ENCODE measurements around the gene ATG16L2.

The ATG16L2 gene

DNA sequence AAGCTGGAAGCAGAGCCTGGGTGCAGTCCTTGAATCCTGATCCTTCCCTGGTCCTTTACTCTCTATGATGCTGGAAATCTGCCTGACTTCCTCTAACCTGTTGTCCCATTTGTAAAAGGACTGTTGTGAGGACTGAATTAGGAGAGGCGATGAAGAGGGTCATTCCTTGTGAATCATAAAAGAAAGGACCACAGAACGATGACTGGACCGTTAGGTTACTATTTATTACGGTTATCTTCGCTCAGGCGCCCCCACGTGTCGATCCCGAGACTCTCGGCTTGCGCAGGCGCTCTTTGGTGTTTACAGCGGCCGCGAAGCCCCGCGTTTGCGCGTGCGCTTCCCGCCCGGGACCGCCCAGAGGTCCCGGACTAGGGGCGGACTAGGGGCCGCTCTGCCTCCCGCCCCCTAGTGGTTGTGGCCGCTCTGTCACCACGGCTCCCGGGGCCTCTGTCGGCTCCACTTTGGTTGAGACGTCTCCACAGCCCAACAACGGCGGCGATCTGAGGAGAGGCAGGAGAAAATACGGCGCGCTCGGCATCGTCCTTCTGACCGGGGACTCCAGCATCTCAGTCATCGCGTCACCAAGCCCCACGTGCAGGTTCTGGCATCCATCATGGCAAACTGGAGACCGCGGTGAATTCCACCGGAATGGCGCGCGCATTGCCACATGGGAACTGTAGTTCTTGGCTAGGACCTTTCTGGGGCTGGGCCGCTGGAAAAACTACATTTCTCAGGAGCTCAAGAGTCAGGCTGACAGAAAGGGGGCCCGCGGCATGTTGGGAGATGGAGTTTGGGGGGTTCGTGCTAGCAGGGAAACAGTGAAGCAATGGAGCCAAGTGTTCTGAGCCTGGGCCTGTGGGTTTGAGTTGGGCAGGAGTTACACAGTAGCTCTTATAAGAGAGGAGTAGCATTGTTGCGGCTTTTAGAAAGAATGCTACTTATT lies 20.5 kb upstream of the ATG16L2 start, which contains the start of gene STARD10:
Gene STARD10 (minus strand): TSS at position 623 of the 943 bp plus-strand sequence. CDS start 12,866 bp downstream, outside the sequence.
- no CpG with 5 or more reads among the region's 55 CpGs for WGBS (ENCODE audit: extremely low coverage, insufficient coverage, low lambda C conversion rate)
- Histone ChIP-seq H3K23ac (ENCODE audit: low read length) (no peak within 1 kb of the TSS), H3K4ac (ENCODE audit: low read depth, low read length) (no peak within 1 kb of the TSS), H4K8ac (ENCODE audit: low read depth, low read length) (no peak within 1 kb of the TSS), H2AK5ac (ENCODE audit: low read length) (no peak within 1 kb of the TSS), H3K79me2 (ENCODE audit: control insufficient read depth, insufficient read depth, low read length) (no peaks in the 10 kb centered on the region), H3K27ac (ENCODE audit: low read depth, low read length) (no peak within 1 kb of the TSS), H3K4me3 (ENCODE audit: low read length) (peak within 1 kb of the TSS; percentile 79), H3K9ac (ENCODE audit: low read length) (peak within 1 kb of the TSS; percentile 82), H3K56ac (ENCODE audit: low read length) (peak within 1 kb of the TSS; percentile 99), H3K36me3 (ENCODE audit: control insufficient read depth, insufficient read depth, low read length) (no peaks in the 10 kb centered on the region), H3K18ac (ENCODE audit: low read length) (peak within 1 kb of the TSS; percentile 43), H3K4me2 (ENCODE audit: low read length) (peak within 1 kb of the TSS; percentile 67), H3K27me3 (ENCODE audit: insufficient read depth, low read length, poor library complexity) (no peaks in the 10 kb centered on the region), H2BK120ac (ENCODE audit: low read depth, low read length) (no peak within 1 kb of the TSS), H2BK15ac (replicated peaks; ENCODE audit: low read depth) (no peak within 1 kb of the TSS), H2BK5ac (ENCODE audit: low read length) (no peak within 1 kb of the TSS), H3K79me1 (ENCODE audit: low read length) (no peaks in the 10 kb centered on the region), H3K4me1 (ENCODE audit: control insufficient read depth, low read depth, low read length) (peaks cover 5% of the 10 kb centered on the region), H4K5ac (ENCODE audit: low read length) (no peak within 1 kb of the TSS)
- DNase-seq: peak; percentile 96

DNA sequence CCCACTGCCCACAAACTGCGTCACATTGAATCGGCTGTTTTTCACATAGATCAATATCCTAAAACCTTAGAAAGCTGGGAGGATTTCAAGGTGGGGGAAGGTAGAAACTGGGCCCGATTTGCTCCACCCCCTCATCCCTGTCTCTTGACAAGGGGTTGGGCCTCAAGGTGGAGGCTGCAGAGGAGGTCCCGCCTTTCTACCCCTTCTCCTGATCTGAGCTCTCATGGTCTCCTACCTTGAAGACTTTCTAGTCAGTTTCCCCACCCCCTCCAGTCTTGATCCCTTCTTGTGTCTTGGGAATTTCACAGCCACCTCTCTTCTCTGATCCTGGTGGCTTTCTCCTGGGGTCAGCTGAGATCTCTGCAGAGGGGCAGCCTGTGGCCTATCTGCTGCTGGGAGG lies 15.8 kb upstream of the ATG16L2 start:
- Histone ChIP-seq H4K8ac (ENCODE audit: low read depth, low read length) (no peak overlapping the region), H2BK5ac (ENCODE audit: low read length) (peak overlapping the region; percentile 69), H3K27me3 (ENCODE audit: insufficient read depth, low read length, poor library complexity) (no peaks in the 10 kb centered on the region), H3K9ac (ENCODE audit: low read length) (peak overlapping the region; percentile 49), H3K36me3 (ENCODE audit: control insufficient read depth, insufficient read depth, low read length) (no peaks in the 10 kb centered on the region), H3K18ac (ENCODE audit: low read length) (peak overlapping the region; percentile 80), H2BK120ac (ENCODE audit: low read depth, low read length) (peak overlapping the region; percentile 33), H3K4me1 (ENCODE audit: control insufficient read depth, low read depth, low read length) (peaks cover 5% of the 10 kb centered on the region), H3K56ac (ENCODE audit: low read length) (peak overlapping the region; percentile 69), H3K4me2 (ENCODE audit: low read length) (no peak overlapping the region), H4K5ac (ENCODE audit: low read length) (no peak overlapping the region), H3K4me3 (ENCODE audit: low read length) (no peak overlapping the region), H2AK5ac (ENCODE audit: low read length) (no peak overlapping the region), H2BK15ac (replicated peaks; ENCODE audit: low read depth) (no peak overlapping the region), H3K4ac (ENCODE audit: low read depth, low read length) (no peak overlapping the region), H3K79me1 (ENCODE audit: low read length) (no peaks in the 10 kb centered on the region), H3K23ac (ENCODE audit: low read length) (no peak overlapping the region), H3K27ac (ENCODE audit: low read depth, low read length) (peak overlapping the region; percentile 82), H3K79me2 (ENCODE audit: control insufficient read depth, insufficient read depth, low read length) (no peaks in the 10 kb centered on the region)
- DNase-seq: peak; percentile 96
- no CpG with 5 or more reads among the region's 4 CpGs for WGBS (ENCODE audit: extremely low coverage, insufficient coverage, low lambda C conversion rate)

DNA sequence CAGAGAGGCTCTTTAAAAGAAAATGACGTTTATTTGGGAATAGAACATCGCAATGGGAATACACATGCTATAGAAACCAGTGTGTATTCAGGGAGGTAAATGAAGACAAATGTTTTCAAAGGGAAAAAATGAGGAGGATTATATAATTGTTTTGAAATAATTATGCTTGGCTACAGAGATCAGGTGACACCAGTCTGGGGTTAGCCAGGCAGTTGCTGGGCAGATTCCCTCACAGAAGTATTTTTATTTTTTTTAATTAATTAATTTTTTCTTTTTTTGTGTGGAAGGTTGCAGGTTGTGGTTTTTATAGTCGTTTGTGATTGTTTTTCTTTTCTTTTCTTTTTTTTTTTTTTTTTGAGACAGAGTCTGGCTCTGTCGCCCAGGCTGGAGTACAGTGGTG lies 14.8 kb upstream of the ATG16L2 start:
- Histone ChIP-seq H3K79me1 (ENCODE audit: low read length) (no peaks in the 10 kb centered on the region), H3K79me2 (ENCODE audit: control insufficient read depth, insufficient read depth, low read length) (no peaks in the 10 kb centered on the region), H4K5ac (ENCODE audit: low read length) (no peak overlapping the region), H3K4me3 (ENCODE audit: low read length) (no peak overlapping the region), H2BK5ac (ENCODE audit: low read length) (no peak overlapping the region), H3K4ac (ENCODE audit: low read depth, low read length) (no peak overlapping the region), H3K36me3 (ENCODE audit: control insufficient read depth, insufficient read depth, low read length) (no peaks in the 10 kb centered on the region), H3K27ac (ENCODE audit: low read depth, low read length) (no peak overlapping the region), H4K8ac (ENCODE audit: low read depth, low read length) (no peak overlapping the region), H3K27me3 (ENCODE audit: insufficient read depth, low read length, poor library complexity) (no peaks in the 10 kb centered on the region), H2BK15ac (replicated peaks; ENCODE audit: low read depth) (no peak overlapping the region), H3K4me2 (ENCODE audit: low read length) (no peak overlapping the region), H3K23ac (ENCODE audit: low read length) (no peak overlapping the region), H2BK120ac (ENCODE audit: low read depth, low read length) (no peak overlapping the region), H3K18ac (ENCODE audit: low read length) (no peak overlapping the region), H3K9ac (ENCODE audit: low read length) (no peak overlapping the region), H3K4me1 (ENCODE audit: control insufficient read depth, low read depth, low read length) (peaks cover 5% of the 10 kb centered on the region), H3K56ac (ENCODE audit: low read length) (no peak overlapping the region), H2AK5ac (ENCODE audit: low read length) (no peak overlapping the region)
- WGBS (ENCODE audit: extremely low coverage, insufficient coverage, low lambda C conversion rate): no CpG with 5 or more reads among the region's 4 CpGs
- no peak for DNase-seq

DNA sequence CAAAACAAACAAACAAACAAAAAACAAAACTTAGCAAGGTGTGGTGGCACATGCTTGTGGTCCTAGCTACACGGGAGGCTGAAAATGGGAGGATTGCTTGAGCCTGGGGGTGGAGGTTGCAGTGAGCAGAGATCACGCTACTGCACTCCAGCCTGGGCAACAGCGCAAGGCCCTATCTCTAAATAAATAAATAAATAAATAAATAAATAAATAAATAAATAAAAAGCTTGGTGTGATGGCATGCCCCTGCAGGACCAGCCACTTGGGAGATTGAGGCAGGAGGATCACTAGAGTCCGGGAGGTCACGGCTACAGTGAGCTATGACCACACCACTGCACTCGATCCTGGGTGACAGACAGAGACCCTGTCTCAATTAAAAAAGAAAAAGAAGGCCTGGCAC lies 11.4 kb upstream of the ATG16L2 start:
- Histone ChIP-seq H2BK15ac (replicated peaks; ENCODE audit: low read depth) (no peak overlapping the region), H4K5ac (ENCODE audit: low read length) (no peak overlapping the region), H3K23ac (ENCODE audit: low read length) (no peak overlapping the region), H3K79me2 (ENCODE audit: control insufficient read depth, insufficient read depth, low read length) (no peaks in the 10 kb centered on the region), H3K4ac (ENCODE audit: low read depth, low read length) (no peak overlapping the region), H2AK5ac (ENCODE audit: low read length) (no peak overlapping the region), H3K27ac (ENCODE audit: low read depth, low read length) (no peak overlapping the region), H3K56ac (ENCODE audit: low read length) (no peak overlapping the region), H3K4me2 (ENCODE audit: low read length) (no peak overlapping the region), H3K4me3 (ENCODE audit: low read length) (no peak overlapping the region), H3K36me3 (ENCODE audit: control insufficient read depth, insufficient read depth, low read length) (no peaks in the 10 kb centered on the region), H3K18ac (ENCODE audit: low read length) (no peak overlapping the region), H3K27me3 (ENCODE audit: insufficient read depth, low read length, poor library complexity) (no peaks in the 10 kb centered on the region), H3K9ac (ENCODE audit: low read length) (no peak overlapping the region), H2BK120ac (ENCODE audit: low read depth, low read length) (no peak overlapping the region), H2BK5ac (ENCODE audit: low read length) (no peak overlapping the region), H3K79me1 (ENCODE audit: low read length) (no peaks in the 10 kb centered on the region), H3K4me1 (ENCODE audit: control insufficient read depth, low read depth, low read length) (peaks cover 4% of the 10 kb centered on the region), H4K8ac (ENCODE audit: low read depth, low read length) (no peak overlapping the region)
- no CpG with 5 or more reads among the region's 6 CpGs for WGBS (ENCODE audit: extremely low coverage, insufficient coverage, low lambda C conversion rate)
- DNase-seq: no peak

DNA sequence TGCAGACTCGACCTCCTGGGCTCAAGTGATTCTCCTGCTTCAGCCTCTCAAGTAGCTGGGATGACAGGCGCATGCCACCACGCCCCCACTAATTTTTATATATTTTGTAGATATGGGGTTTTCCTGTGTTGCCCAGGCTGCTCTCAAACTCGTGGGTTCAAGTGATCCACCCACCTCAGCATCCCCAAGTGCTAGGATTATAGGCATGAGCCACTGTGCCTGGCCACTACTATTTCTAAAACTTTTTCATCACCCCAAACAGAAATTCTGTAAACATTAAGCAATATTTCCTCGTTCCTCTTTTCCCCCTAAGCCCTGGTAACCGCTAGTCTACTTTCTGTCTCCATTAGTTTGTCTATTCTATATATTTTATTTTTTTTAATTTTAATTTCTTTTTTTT lies 9.0 kb upstream of the ATG16L2 start:
- H3K18ac ChIP-seq (ENCODE audit: low read length): no peak overlapping the region
- H2BK120ac ChIP-seq (ENCODE audit: low read depth, low read length): no peak overlapping the region
- no peaks in the 10 kb centered on the region for H3K27me3 ChIP-seq (ENCODE audit: insufficient read depth, low read length, poor library complexity)
- no peak overlapping the region for H4K5ac ChIP-seq (ENCODE audit: low read length)
- no CpG with 5 or more reads among the region's 6 CpGs for WGBS (ENCODE audit: extremely low coverage, insufficient coverage, low lambda C conversion rate)
- no peaks in the 10 kb centered on the region for H3K79me2 ChIP-seq (ENCODE audit: control insufficient read depth, insufficient read depth, low read length)
- H3K4ac ChIP-seq (ENCODE audit: low read depth, low read length): no peak overlapping the region
- no peaks in the 10 kb centered on the region for H3K36me3 ChIP-seq (ENCODE audit: control insufficient read depth, insufficient read depth, low read length)
- H3K56ac ChIP-seq (ENCODE audit: low read length): no peak overlapping the region
- H3K23ac ChIP-seq (ENCODE audit: low read length): no peak overlapping the region
- no peak overlapping the region for H3K4me3 ChIP-seq (ENCODE audit: low read length)
- no peak overlapping the region for H4K8ac ChIP-seq (ENCODE audit: low read depth, low read length)
- H2AK5ac ChIP-seq (ENCODE audit: low read length): no peak overlapping the region
- no peak overlapping the region for H3K9ac ChIP-seq (ENCODE audit: low read length)
- H3K4me2 ChIP-seq (ENCODE audit: low read length): no peak overlapping the region
- no peak overlapping the region for H2BK5ac ChIP-seq (ENCODE audit: low read length)
- H3K4me1 ChIP-seq (ENCODE audit: control insufficient read depth, low read depth, low read length): no peaks in the 10 kb centered on the region
- no peaks in the 10 kb centered on the region for H3K79me1 ChIP-seq (ENCODE audit: low read length)
- no peak for DNase-seq
- no peak overlapping the region for H3K27ac ChIP-seq (ENCODE audit: low read depth, low read length)
- no peak overlapping the region for H2BK15ac ChIP-seq (replicated peaks; ENCODE audit: low read depth)

Data from mesendoderm (in vitro differentiated cells).